ENCODE results near the gene CYP4V2. TPM values are rescaled to one million over a fixed set of nuclear protein-coding genes. Genes with fewer than 3 reads are reported as not detected.

The CYP4V2 gene
- 8.2 and 9.0 TPM in 2 replicates for total RNA-seq (ENCODE audit: low replicate concordance)
- long read RNA-seq, partial matches to known transcripts, result 1 of 4 reads
- long read RNA-seq, other reads (novel, unspliced or antisense), result 0 of 4 reads

DNA sequence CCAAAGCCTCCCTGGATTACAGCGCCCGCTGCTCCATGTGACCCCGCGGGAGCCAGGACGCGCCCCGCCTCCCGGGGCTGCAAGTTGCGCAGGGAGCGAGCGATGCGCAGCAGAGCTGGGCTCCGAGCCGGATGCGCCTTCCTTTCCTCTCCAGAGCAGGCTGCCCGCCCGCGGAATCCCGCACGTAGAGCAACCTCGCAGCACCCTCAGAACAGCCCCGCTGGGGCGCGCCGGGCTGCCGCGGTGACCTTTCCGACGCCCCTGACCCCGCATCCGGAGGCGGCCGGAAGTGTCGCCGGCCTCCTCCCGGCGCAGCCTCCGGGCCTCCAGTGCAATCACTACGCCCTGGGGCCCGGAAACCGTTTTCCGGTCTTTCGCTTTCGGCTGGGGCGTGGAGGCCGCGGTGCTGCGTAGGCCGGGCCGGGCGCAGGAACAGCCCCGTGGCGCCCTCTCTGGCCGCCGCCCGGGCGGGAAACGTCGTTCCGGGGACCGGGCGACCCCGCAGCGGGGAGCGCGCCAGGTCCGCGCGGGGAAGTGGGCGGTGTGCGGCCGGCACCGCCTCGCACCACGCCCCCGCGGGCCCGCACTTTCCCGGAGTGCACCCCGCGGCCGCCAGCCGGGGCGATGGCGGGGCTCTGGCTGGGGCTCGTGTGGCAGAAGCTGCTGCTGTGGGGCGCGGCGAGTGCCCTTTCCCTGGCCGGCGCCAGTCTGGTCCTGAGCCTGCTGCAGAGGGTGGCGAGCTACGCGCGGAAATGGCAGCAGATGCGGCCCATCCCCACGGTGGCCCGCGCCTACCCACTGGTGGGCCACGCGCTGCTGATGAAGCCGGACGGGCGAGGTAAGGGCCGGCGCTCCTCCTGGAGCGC, at the start of gene CYP4V2:
Gene CYP4V2, plus strand, starts transcription at position 368 of the 866 bp plus-strand sequence. Its CDS starts 257 bp downstream, at position 625.
- peak; percentile 80 for DNase-seq (ENCODE audit: extremely low spot score, unreplicated experiment)
- peaks cover 12% of the 10 kb centered on the region for H3K27me3 Mint-ChIP-seq
- peaks cover 4% of the 10 kb centered on the region for H3K36me3 Mint-ChIP-seq
- TF ChIP-seq, protein P1, sequence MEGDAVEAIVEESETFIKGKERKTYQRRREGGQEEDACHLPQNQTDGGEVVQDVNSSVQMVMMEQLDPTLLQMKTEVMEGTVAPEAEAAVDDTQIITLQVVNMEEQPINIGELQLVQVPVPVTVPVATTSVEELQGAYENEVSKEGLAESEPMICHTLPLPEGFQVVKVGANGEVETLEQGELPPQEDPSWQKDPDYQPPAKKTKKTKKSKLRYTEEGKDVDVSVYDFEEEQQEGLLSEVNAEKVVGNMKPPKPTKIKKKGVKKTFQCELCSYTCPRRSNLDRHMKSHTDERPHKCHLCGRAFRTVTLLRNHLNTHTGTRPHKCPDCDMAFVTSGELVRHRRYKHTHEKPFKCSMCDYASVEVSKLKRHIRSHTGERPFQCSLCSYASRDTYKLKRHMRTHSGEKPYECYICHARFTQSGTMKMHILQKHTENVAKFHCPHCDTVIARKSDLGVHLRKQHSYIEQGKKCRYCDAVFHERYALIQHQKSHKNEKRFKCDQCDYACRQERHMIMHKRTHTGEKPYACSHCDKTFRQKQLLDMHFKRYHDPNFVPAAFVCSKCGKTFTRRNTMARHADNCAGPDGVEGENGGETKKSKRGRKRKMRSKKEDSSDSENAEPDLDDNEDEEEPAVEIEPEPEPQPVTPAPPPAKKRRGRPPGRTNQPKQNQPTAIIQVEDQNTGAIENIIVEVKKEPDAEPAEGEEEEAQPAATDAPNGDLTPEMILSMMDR (conservative IDR thresholded peaks at IDR 0.05), result peak; percentile 49
- H3K27ac Mint-ChIP-seq, result peak within 1 kb of the TSS; percentile 83
- no peaks in the 10 kb centered on the region for H3K9me3 Mint-ChIP-seq
- H3K4me1 Mint-ChIP-seq (ENCODE audit: unreplicated experiment), result peaks cover 16% of the 10 kb centered on the region
- H3K4me3 Mint-ChIP-seq, result peak within 1 kb of the TSS; percentile 92

DNA sequence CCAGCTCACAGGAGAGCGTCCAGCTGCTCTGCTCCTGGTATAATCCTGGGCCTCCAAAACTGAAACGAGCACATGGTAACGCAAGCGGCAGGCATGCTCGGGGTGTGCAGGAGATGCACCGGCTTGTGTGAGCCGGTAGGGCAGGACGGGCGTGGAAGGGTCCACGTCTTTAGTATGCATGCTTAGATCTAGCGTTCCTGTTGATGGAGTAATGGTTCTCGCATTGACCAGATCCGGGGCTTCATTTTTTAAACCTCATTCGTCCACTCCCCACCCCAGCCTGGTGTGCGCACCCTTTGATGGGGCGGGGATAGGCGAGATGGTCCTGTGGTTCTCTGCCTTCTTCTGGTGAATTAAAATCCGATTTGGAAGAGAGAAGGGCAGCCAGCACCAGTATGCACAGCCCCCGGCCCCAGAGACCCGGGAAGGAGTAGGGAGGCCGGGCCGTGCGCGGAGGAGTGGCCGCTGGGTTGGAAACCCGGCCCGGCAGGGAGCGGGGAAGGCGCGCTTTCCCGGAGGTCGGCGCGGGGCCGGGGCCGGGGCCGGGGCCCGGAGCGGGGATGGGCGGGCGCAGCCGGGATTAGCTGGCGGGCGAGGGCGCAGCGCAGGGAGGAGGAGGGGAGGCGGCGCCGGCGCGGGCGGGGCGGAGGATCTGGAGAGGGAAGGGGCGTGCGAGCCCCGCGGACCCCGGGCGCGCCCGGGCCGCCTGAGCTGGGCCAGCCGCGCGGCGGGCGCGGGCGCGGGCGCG, 47.0 kb upstream of the CYP4V2 start:
- Mint-ChIP-seq H3K27ac (peak overlapping the region; percentile 93), H3K36me3 (no peaks in the 10 kb centered on the region), H3K9me3 (no peaks in the 10 kb centered on the region), H3K4me3 (peak overlapping the region; percentile 93), H3K4me1 (ENCODE audit: unreplicated experiment) (peaks cover 10% of the 10 kb centered on the region), H3K27me3 (peaks cover 23% of the 10 kb centered on the region)
- peak; percentile 82 for DNase-seq (ENCODE audit: extremely low spot score, unreplicated experiment)
- TF ChIP-seq, protein P1 (conservative IDR thresholded peaks at IDR 0.05), result peak; percentile 70

DNA sequence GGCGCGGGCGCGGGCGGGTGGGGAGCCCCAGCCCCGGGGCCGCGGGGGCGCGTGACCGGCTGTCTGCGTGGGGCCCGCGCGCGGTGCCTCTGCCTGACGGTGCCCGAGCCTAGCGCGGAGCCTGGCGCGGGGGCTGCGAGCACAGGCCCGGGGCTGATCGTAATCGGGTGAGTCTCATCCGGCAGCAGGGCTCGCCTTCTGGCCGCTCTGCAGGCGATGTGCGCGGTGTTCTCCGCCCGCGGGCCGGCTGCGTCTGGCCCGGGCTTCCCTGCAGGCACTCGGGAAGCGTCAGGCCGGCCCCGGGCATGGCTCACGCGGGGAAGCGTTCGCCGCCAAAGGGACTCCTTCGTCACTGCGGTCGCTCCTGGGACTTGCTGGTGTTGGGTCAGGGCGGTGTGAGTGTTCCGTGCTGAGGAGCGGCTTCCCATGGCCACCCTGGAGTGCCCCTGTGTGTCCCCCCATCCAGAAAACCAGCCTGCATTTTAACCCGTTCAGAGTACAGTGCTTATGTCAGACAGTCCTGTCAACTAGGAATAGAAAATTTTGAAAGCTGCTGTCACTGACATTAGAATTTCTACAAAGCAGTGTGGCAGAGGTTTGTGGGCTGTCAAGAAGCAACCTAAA, 46.3 kb upstream of the CYP4V2 start:
- H3K36me3 Mint-ChIP-seq, result no peaks in the 10 kb centered on the region
- DNase-seq (ENCODE audit: extremely low spot score, unreplicated experiment), result peak; percentile 75
- peaks cover 23% of the 10 kb centered on the region for H3K27me3 Mint-ChIP-seq
- peak overlapping the region; percentile 92 for H3K4me3 Mint-ChIP-seq
- H3K27ac Mint-ChIP-seq, result peak overlapping the region; percentile 82
- no peaks in the 10 kb centered on the region for H3K9me3 Mint-ChIP-seq
- peaks cover 10% of the 10 kb centered on the region for H3K4me1 Mint-ChIP-seq (ENCODE audit: unreplicated experiment)
- TF ChIP-seq, protein P1 (conservative IDR thresholded peaks at IDR 0.05), result no peak

DNA sequence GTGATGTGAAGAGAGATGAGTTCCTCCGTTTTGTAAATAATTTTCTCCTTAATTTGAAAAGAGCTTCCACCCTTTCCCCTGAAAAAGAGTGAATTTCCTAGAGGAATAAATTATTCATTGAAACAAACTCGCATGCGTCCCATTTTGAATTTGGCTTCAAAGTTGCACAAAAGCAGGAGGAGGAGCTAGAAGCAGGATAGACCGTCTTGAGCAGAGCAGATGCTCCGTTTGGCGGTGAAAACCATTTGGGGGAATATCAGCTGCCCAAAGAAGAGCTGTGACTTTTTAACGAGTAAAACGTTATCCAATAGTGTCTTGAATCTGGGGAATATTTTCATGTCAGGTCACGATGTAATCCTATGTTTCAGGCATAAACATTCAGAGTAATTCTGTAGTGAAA, 44.9 kb upstream of the CYP4V2 start:
- no peak overlapping the region for H3K27ac Mint-ChIP-seq
- H3K27me3 Mint-ChIP-seq, result peaks cover 23% of the 10 kb centered on the region
- no peak for DNase-seq (ENCODE audit: extremely low spot score, unreplicated experiment)
- H3K9me3 Mint-ChIP-seq, result no peaks in the 10 kb centered on the region
- peaks cover 10% of the 10 kb centered on the region for H3K4me1 Mint-ChIP-seq (ENCODE audit: unreplicated experiment)
- TF ChIP-seq, protein P1 (conservative IDR thresholded peaks at IDR 0.05), result no peak
- H3K4me3 Mint-ChIP-seq, result no peak overlapping the region
- H3K36me3 Mint-ChIP-seq, result no peaks in the 10 kb centered on the region

DNA sequence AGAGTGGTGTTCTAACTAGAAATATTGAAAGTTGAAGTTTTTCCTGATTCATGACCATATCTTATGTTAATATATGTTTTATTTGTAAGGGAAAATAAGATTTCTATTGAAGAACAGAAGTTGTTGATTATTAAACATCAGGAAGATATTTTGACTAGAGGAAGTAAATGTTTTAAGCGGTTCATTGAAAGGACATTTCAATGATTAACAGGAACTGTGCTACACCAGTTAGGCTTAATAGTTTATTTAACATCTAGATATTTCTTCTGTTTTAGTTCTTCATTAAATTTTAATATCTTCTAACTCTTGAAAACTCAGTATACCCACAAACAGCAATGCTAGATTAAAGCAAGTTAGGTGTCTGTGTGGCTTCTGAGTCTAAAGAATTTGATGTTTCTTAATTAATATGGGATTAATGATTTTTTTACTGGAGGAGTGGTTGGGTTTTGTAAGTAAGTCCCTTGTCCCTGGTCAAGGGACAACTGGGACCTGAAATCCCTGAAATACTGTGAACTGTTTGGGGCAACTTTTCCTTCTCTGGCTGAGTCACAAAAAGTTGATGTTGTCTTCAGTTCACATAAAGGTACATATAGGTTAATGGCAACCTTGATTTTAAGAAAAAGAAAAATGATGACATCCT, 42.9 kb upstream of the CYP4V2 start:
- Mint-ChIP-seq H3K36me3 (no peaks in the 10 kb centered on the region), H3K27ac (no peak overlapping the region), H3K9me3 (no peaks in the 10 kb centered on the region), H3K4me1 (ENCODE audit: unreplicated experiment) (peaks cover 10% of the 10 kb centered on the region), H3K4me3 (no peak overlapping the region), H3K27me3 (peaks cover 23% of the 10 kb centered on the region)
- TF ChIP-seq, protein P1 (conservative IDR thresholded peaks at IDR 0.05), result no peak
- DNase-seq (ENCODE audit: extremely low spot score, unreplicated experiment), result no peak

All from type B pancreatic cell (in vitro differentiated cells).